GM19025 (cell line): ENCODE results near the gene IL17RA.

ENCODE experiments used
- ATAC-seq: cut with Tn5 transposase; IDR thresholded peaks from one replicate; pipeline ENCODE4 v1.9.1; 2021; ENCODE audit warnings: mild to moderate bottlenecking, low read depth, moderate library complexity; ENCODE audit not compliant: unreplicated experiment

IL17RA gene

DNA sequence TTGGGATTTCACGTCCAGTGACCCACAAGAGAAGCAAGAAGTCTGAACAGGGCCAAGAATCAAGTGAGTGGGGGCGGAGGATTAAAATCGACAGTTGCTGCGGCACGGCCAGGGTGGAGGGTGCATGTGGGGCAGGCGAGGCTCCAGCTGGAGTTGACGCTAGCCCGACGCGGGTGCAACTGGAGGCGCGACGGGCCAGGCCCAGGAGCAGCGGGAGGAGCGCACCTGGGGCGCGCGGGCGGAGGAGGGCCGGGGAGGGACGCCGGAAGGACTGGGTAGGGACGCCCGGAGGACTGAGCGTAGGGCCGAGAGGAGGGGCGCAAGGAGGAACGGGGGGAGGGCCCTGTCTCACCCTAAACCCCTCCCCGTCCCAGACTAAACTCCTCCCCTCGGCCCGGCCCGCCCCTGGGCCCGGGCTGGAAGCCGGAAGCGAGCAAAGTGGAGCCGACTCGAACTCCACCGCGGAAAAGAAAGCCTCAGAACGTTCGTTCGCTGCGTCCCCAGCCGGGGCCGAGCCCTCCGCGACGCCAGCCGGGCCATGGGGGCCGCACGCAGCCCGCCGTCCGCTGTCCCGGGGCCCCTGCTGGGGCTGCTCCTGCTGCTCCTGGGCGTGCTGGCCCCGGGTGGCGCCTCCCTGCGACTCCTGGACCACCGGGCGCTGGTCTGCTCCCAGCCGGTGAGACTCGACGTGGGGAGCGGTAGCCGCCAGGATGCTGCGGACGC, at the start of gene IL17RA:
Gene IL17RA, plus strand, starts transcription at position 447 of the 723 bp plus-strand sequence. Its CDS starts 92 bp downstream, at position 539.
- peak; percentile 95 for ATAC-seq

DNA sequence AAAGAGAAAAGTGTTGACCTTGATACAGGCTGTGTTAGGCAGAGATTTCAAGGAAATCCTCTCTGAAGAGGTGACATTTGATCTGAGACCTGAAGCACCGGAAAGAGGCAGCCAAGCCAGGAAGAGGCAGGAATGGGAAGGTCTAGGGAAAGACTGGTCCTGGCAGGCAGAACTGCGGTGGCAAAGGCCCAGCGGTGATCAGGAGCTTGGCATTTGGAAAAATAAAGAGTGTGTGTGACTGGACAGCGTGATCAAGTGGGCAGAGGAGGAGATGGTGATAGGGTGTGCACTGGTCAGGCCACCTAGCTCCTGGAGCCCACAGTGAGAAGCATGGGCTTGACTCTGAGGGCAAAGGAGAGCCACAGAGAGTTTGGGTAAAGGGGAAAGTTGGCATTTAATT, 49.6 kb upstream of the IL17RA start:
- ATAC-seq = no peak

- ATAC-seq = peak; percentile 17
Measured at GRCh38 chr22:17035976-17036841, 48.6 kb upstream of the IL17RA start.

DNA sequence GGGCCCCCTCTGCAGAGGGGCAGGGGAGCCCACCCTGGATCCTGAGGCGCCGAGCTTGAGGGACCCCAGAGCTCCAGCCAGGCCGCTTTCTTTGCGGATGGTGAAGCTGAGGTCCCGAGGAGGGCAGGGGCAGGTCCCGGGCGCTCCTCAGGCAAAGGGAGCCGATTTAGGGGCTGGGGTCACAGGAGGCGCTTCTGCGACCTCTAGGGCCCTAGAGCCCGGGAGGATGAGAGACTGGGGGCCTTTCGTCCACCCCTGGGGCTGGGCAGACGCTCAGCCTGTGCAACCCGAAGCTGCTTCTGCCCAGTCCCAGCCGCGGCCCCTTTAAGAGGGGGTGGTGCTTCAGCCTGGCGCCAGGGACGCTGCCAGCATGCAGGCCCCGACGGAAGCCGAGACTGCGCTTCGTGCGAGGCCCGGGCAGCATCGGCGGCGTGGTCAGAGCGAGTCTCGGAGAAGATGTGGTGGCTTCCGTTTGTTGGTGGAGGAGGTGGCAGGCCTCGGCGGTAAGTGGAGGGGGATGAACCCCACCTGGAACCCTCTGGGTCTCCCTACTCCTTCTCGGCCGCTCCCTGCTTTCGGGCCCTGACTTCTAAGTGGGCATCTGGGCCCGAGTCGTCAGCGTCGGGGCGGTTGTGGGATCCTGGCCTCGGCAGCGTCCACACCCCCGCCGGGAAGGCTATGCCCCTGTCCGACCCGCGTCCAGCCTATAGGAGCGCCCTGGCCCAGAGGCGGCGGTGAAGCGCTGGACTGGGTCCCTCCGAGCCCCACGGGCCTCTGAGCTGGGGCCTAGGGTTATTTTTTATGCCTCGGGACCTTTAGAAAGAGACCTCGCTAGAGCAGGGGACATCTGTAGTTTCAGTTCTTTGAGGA, 47.7 kb upstream of the IL17RA start:
- ATAC-seq = peak; percentile 78

- ATAC-seq = no peak
Measured at GRCh38 chr22:17043521-17043920, 41.3 kb upstream of the IL17RA start.

GRCh38 chr22:17046566-17047348, 38.0 kb upstream of the IL17RA start:
- no peak for ATAC-seq

DNA sequence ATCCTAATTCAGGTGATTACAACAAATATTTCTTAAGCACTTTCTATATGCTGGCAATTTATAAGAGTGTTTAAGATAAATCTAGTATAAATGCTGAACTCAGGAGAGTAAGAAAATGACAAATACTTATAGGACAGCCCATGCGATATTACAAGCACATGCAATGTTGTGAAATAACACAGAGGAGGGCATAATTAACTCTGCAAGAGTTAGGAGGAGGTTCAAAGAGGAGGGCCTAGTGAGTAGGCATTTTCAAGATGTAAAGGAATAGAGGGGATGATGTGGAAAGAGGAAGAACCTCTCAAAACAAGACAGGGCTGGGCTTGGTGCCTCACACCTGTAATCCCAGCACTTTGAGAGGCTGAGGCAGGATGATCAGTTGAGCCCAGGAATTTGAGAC, 37.1 kb upstream of the IL17RA start:
- no peak for ATAC-seq

DNA sequence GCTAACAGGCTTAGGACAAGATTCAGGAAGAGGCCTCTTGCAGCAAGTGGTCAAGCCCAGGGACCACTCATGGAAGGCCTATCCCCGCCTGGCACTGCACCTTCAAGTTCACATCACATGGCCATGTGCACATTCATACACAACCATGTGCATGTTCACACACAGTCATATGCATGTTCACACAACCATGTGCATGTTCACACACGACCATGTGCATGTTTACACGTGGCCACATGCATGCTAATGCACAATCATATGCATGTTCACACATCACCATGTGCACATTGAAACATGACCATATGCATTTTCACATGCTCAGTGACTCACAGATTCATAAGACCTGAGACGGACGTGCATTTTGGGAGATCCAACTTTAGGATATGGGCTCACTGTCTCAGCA, 28.7 kb upstream of the IL17RA start:
- ATAC-seq = no peak

- no peak for ATAC-seq
Measured at GRCh38 chr22:17056807-17057206, 28.0 kb upstream of the IL17RA start.

DNA sequence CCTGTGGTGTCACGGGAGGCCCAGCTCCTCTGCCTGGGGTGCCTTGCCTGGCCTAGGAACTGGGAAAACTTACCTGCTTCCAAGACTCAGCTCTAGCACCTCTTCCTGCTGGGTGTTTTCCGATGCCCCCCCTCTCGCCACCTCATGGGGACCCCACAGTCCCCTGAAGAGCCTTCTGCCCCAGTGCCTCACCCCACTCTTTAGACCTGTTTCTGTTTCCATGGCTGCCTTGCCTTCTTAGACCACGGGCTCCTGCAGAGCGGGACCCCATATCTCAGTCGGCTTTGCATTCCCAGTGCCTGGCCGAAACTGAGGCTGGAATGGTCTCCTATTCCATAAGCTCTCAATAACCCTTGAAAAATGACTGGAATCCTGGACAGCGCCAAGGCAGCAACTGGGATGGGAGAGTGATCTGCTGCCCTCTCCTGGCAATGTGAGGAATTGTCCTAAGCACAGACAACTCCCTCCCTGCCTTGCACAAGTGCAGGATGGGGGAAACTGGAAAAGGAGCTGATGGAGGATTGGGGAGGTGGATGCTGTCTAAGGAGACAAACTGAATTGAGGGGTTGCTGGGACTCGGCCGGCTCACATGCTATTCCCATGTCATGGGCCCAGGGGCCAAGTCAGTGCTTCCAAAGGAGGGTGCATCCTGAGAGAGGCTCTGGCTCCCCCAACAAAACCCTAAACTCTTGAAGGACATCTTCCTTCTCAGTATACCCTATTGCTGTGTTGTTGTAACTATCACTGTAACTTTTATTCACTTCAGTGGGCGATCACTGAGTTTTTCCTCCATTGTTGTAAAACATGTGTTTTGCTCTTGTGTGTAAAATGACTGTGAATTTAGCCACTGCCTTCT, 26.6 kb upstream of the IL17RA start:
- no peak for ATAC-seq

- no peak for ATAC-seq
Measured at GRCh38 chr22:17060126-17060525, 24.7 kb upstream of the IL17RA start.

DNA sequence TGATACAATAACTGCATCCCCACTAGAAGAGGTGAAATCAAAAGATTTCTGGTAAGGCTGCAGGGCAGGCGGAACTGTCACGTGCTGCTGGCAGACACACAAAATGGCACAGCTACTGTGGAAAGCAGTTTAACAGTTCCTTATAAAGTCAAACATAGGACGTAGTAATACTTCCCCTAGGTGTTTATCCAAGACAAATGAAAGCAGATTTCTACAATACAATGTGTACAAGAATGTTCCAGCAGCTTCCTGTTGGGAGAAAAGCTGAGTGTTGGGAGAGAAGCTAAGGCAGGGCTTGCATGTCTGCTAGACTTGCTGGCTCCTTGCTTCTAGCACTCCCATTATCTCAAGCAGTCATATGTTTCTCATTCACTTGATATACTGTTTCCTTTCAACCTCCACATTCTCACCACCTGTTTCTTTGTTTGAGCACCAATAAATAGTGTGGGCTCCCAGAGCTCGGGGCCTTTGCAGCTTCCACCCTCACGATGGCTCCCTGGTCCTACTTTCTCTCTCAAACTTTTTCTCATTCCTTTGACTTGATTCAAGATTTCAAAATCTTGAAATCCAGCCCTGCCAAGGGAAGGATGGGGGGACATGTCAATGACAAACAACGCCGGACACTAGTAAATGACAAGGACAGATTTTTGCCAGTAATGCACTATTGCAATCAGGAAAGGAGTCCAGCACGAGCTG, 21.2 kb upstream of the IL17RA start:
- no peak for ATAC-seq

DNA sequence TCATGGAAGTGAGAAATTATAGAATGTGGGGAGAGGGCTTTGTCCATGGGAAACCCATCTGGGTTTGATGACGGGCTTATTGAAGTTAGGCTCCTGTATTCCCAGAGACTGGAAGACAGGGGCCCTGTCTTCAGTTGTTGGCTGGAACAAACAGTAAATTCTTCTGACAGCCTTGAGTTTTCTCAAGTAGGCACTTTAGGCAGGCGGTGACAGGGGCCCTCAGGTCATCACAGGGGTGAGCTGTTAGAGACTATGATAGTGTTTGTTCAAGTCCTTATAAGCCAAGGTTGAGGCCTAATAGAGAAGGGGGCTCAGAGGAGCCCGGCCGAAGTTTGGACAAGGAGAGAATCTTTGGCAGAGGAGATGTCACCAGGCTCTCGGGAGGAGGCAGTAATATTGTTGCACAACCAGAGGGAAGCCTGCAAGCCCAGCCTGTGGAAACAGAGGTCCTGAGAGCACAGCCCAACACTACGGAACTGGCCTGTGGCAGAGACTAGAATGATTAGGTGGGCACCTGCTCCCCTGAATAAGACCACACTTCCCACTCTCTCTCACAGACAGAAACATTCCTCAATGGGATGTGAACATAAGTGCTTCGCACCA, 20.2 kb upstream of the IL17RA start:
- ATAC-seq = no peak

DNA sequence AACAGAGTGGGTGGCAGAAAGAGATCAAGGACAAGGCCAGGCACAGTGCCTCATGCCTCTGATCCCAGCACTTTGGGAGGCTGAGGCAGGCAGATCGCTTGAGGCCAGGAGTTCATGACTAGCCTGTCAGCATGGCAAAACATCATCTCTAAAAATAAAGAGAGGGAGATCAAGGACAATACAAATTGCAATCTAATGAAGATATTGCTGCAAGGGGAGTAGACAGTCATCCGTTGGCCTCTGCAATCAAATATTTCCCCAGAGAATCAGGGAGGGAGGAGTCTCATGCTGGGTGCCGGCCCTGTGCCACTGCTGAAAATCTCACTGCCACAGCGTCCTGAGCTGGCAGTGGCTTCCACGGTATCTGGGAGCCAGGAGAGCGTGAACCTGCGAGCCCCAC, 19.4 kb upstream of the IL17RA start:
- ATAC-seq = no peak

DNA sequence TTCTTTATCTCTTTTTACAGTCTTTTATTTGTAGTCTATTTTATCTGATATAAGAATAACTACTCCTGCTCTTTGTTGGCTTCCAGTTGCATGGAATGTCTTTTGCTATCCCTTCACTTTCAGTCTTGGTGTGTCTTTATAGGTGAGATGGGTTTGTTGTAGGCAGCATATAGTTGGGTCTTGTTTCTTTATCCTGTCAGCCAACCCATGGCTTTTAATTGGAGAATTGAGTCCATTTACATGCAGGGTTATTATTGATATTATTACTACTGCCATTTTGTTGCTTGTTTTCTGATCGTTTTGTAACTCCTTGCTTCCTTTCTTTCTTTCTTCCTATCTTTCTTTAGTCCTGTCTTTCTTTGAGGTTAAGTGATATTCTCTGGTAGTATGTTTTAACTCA, 11.9 kb upstream of the IL17RA start:
- no peak for ATAC-seq

DNA sequence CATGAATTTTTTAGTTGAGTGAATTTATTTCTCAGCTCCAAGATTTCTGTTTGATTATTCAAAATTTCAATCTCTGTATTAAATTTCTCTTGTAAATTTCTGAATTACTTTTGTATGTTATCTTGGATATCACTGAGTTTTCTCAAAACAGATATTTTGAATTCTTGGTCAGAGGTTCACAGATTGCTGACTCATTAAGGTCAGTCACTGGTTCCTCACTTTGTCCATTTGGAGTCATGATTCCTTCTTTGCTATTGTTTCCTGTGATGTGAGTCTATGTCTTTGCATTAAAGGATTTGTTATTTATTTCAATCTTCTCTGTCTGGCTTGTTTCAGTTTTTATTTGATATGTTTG, 10.2 kb upstream of the IL17RA start:
- ATAC-seq = no peak

DNA sequence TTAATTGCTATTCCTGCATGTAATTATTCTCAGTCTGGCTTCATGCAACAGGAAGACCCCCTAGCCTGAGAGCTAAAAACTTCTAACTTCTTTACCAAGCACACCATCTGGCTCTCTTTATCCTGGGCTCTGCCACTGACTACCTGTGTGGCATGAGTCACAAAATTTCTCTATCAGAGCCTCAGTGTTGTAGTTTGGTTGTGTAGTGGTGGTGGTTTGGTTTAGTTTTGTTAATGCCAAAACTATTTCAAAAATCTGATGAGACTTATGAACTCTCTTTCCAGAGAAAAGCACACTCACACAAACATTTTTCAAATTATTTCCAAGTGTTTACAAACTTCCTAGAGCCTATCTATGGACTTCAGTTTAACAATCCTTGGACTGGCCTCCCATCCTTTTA, 7.5 kb upstream of the IL17RA start:
- no peak for ATAC-seq

DNA sequence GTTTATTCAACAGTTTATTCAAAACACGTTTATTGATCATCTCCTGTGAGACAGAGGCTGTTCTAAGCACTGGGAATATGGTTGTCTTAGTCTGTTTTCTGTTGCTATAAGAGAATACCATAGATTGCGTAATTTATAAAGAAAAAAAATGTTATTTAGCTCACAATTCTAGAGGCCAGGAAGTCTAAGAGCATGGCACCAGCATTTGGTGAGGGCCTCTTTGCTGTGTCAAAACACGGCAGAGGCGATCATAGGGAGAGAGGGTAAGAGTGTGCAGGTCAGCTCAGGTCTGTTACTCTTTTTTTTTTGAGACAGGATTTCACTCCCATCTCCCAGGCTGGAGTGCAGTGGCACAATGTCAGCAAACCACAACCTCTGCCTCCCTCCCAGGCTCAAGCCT, 5.2 kb upstream of the IL17RA start:
- ATAC-seq = no peak
